GM18907 (cell line): ENCODE measurements around the gene CSF1R.

Experiments
- ATAC-seq: cut with Tn5 transposase; IDR thresholded peaks from one replicate; pipeline ENCODE4 v1.9.1; 2021; ENCODE audit warnings: mild to moderate bottlenecking, moderate library complexity; ENCODE audit not compliant: unreplicated experiment

Gene CSF1R

DNA sequence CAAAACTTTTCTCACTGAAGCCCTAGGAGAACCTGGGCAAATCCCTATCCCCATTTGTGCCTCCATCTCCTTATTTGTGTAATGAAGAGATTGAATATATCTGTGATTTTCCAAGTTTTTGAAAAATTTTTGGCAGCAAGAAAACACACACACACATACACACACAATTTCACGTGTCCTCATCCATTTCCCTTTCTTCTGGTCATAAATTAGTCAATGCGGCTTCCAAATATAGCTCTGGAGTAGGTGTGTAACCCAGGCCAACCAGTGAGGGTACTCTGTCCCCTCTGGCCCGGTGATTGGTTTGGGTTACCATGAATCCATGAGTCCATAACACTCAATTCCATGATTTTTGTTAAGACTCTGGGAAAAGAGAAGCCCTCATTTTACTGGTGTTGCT lies 12.7 kb downstream of the CSF1R start:
- ATAC-seq: no peak

DNA sequence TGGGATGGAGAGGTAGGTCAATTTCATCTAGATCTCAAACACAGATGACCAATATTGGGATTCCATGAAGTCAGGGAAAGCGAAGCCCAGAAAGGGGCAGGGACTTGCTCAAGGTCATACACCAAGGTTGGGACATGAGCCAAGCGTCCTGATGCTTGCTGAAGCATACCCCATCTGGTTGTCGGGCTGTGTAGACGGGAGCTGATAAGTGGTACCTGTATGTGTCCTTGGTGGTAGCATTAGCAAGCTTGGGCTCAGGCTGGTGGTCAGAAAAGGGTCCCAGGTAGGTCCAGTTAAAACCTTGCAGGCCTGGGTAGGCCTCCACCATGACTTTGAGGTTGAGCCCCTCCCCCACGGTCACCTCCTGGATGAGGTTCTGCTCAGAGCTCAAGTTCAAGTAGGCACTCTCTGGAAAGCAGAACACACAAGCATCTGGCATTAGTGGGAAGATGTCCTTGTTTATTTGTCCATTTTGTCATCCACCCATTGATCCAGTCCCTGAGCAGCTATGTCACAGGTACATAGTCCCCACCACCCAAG lies 13.2 kb downstream of the CSF1R start:
- ATAC-seq: no peak

DNA sequence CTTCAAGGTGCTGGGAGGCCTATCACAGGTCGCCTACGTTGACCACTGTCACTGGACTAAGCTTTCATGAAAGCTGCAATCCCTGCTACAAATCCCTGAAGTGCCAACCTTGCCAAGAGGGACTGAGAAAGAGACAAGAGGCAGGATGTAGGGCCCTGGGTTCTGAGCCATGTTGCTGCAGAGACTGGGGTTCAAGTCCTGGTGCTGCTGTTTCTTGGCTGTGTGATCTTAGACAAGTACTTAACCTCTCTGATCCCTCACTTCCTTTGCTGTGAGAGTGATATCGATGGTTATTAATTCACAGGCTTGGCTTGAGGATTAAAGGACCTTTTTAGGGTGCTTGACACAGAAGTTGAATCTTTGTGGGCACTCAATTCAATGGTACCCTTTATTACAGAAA lies 15.5 kb downstream of the CSF1R start:
- no peak for ATAC-seq

DNA sequence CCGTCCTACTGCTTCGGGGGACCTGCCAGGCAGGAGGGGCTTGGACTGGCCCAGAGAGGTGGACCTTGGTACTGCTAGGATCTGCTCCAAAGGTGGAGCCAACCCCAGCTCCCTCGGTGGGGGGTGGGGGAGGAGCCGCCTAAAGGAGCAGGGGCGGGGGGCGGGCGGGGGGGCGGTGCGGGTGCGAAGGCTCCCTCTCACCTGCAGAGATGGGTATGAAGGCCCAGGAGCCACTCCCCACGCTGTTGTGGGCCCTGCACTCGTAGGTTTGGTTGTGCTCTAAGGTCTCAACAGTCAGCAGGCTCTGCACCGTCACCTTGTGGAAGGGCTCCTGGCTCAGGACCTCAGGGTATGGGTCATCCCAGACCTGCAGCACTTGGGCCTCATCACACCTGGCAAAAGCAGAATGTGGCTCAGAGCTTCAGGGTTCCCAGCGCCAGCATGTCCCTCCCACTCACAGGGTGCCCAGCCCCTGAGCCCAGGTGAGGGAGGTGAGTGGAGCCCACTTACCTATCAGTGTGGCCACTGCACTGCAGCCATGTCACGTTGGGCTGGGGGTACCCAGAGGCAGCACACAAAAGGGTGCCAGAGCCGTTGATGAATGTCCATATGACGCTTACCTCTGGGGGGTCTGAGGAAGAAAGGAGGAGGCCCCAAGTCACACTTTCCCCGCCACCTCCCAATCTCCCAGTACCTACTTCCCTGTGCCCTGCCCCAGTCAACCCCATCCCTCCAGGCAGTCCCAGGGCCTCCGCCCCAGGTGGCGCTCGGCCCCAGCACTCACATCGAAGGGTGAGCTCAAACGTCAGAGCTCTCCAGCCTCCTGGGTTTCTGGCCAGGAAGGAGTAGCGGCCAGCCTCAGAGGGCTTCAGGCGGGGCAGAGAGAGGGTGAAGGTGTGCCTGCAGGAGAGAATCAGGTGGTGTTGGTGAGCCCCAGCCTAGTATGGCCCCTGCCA lies 16.4 kb downstream of the CSF1R start:
- no peak for ATAC-seq

DNA sequence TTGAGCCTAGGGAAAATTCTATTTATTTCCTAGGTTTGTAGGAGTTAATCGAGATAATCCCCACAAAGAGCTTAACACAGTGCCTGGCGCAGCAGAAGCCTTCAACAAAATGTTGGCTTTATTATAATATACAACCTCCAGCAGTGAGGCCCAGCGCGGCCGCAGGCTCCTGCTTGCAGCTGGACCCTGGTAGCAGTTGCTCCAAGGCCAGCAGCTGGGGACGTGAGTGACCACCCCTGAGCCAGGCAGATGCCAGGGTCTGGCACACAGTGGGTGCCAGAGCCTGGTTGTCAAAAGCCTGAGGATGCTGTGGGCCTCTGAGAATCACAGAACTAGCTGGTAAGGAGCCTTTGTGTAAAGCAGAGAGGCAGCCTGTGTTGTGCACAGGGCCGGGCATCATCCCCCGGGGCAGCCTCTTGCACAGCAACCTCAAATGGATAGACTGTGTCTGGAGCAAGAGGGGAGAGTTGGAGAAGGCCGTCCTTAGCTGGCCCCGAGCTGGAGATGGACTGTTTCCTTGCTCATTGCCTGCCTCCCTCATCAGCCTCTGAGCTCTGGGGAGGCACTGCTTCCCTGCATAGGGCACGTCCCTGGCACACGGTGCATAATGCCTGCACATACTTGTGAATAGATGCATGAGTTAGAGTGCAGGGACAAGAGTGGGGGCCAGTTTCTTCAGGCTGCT lies 17.3 kb downstream of the CSF1R start:
- no peak for ATAC-seq

DNA sequence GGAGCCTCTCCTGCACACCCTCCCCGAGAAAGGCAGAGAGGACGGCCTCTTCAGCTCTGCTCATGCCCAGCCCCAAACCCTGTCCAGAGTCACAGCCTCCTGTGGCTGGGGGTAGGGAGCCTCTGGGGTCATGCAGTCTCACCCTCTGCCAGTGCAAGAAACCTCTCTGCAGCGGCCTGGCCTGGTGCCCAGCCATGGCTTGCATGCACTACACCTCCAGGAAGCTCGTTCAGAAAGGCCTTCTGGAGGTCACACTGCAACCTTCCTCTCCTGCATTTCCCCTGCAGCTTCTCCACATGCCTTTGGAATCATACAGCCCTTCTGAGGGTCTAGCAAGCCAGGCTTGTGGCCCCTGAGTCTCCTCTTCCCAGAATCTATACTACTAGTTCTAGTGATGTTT lies 17.9 kb downstream of the CSF1R start:
- no peak for ATAC-seq

DNA sequence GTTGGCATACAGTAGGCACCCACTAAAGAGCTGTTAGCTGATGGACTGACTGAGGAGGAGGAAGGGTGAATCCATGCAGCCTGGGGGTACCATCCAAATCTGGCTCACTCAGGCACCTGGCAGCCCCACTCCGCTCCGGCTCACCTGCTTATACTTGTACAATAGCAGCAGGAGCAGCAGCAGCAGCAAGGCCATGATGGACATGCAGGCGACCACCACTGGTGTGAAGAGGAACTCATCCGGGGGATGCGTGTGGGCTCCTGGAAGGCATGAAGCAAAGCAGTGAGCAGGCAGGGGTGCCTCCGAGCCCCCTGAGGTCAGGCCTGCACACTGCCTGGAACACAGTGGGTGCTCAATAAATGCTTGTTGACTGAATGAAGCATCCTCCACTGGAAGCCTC lies 18.3 kb downstream of the CSF1R start:
- no peak for ATAC-seq

DNA sequence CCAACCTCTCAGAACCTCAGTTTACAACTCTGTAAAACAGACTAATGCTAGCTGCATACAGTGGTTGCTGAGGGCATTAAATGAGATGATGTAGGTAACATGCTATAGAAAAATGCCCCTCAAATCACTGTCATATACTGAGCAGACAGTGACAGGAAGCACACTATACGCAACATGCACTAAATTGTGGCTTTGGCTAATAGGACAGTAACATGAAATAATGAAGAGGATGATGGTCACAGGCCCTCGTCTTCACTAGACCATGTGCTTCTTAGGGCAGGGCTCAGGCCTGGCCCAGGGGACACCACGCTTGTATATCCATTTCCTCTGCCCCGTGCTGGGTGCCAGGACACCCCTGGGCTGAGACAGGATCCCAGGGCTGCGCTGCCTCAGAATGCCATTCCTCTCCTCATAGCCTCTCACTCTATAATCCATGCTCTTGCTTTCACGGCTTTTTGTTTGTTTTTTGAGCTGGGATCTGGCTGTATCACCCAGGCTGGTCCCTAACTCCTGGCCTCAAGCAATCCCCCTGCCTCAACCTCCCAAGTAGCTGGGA lies 18.9 kb downstream of the CSF1R start:
- ATAC-seq: peak; percentile 35

DNA sequence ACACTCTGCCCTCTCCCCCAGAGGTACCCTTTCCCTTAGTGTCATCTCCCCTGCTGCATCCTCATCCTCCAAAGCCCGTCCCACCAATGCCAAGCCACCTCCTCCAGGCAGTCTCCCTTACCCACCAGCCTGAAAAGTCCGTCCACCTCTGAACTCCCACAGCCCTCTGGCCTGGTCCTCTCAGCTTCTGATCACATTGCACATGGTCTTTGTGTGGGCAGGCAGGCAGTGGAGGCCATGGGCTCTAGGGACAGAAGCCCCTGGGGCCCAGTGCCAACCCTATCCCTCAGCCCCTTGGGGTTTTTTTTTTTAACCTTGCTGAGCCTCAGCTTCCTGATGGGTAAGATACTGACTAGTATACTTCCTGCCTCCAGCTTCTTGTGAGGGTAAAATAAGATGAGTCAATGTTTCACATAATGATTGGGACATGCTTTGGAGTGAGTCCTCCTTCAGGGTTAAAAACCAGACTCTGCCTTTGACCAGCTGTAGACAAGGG lies 19.4 kb downstream of the CSF1R start:
- peak; percentile 62 for ATAC-seq

DNA sequence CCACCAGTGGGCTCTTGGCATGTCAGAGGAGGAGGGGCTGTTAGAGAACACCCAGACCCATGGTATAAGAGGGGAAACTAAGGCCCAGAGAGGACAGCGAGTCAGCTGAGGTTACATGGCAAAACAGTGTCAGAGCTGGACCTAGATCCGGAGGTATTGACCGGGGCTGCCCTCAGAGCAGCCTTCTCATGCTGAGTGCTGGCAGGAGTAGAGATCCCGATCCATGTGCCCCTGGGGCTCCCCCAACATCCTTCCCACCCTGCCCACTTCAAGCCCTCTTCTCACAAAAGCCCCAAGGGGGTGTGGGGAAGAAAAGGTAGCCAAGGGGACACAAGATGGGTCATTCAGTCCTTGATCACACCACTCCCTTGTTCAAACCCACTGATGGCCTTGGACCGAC lies 19.9 kb downstream of the CSF1R start:
- ATAC-seq: no peak

DNA sequence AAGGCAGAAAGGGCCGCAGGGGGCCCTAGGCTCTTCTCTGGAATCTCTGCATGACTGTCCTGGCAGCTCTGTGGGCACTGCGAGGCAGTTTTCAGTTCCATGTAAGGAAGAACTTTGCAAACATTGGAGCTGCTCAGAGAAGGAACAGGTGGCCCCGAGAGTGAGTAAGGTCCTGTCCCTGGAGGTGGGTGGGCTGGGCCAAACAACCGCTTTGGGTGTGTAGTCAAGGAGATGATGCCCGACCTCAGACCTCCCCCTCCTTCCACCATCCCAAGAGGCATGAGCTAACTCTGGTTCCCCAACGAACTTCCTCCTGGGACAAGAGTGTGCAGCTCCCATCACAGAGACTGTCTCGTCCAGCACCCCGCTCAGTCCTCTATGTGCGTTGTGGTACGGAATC lies 20.5 kb downstream of the CSF1R start:
- ATAC-seq: no peak

DNA sequence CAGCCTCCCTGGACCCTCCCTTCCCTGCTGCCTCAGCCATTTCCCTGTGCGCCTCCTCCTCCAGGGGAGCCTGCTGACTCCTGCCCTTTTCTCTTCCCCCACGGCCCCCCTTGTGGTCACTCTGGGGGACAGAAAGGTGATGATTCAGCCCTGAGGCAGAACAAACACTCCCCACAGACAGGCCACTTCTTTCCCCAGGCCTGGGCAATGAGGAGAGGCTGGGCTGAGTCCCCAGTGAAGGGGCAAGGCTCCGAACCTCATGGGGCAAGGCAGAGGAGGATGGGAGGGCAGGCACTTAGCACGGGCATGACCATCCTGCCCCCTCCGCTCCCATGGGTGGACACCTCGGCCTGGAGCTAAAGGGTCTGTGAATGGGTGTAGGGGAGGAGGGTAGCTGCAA lies 21.0 kb downstream of the CSF1R start:
- no peak for ATAC-seq

DNA sequence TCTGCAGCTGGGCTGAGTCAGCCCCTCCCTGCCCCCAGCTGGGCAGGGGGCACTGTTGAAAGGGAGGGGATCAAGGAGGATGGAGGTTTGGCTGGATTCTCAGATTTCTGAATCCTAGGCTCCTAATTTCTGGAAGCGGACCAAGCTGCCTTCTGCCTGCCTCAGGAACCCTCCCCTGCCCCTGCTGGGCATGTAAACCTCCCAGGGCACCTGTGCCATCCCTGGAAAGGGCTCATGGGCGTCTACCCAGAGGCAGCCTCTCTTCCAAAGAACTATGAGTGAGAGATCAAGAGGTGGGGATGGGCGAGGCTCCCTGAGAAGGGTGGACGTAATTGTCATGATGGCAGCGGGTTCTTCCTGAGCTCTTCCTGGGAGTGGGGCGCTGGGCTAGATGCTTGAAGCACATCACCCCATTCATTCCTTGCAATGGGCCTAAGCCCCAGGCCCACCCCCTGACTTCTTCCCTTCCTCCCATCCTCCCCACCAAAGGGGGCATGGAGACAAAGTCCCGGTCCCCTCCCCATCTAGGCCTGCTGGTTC lies 21.6 kb downstream of the CSF1R start:
- no peak for ATAC-seq

DNA sequence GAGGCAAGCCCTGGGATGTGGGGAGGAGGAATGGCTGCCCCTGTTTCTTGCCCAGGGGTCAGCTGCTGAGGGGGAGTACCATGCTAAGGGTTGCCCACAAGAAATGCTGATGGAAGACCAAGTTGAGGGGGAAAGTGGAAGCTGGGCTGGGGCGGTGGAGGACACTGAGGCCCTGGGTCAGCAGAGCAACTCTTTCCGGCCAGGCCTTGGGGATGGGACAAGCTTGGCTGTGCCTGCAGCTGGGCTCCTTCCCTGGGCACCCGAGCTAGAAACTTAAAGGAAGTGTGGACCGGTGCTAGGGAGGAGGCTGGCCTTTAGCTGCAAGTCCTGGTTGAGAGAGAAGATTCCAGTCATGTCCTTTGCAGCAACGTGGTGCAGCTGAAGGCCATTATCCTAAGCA lies 22.7 kb downstream of the CSF1R start:
- ATAC-seq: no peak

DNA sequence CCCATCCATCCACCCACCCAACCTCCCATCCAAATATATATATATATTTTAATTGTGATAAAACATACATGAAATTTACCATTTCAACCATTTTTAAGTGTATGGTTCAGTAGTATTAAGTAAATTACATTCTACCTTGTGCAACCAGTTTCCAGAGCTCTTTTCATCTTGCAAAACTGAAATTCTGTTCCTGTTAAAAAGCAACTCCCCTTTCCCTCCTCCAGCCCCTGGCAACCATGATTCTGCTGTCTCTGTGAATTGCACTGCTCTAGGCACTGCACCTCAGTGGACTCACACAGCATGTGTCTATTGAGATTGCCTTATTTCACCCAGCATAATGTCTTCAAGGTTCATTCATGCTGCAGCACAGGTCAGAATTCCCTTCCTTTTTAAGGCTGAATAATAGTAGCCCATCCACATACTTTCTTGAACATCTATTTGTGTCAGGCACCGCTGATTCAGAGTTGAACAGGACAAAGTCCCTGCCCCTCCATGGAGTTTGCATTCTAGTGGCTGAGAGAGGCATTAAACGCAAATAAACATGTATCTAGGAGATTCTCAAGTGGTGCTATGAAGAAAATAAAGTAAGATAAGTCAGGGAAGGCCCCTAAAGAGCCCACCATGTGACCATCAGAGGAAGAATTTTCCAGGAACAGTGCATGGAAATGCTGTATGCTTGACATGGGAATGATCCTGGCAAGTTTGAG lies 24.0 kb downstream of the CSF1R start:
- no peak for ATAC-seq

DNA sequence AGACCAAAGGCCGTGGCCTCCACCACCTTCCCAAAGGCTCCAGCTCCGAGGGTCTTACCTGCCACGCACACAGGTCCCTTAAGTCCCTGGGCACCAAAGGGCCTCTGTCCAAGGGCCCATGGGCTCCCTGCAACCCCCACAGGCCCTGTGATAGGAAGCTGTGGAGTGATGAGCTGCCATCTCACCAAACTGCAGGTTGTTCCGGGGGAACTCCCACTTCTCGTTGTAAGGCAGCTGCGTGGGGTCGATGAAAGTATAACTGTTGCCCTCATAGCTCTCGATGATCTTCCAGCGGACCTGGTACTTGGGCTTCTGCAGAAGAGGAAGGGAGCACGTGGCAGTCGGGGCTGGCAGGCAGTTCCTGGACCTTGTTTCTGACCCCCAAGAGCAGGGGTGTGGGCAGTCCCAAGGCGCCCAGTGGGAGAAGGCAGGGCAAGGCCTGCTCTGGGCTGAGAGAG lies 24.8 kb downstream of the CSF1R start:
- no peak for ATAC-seq

DNA sequence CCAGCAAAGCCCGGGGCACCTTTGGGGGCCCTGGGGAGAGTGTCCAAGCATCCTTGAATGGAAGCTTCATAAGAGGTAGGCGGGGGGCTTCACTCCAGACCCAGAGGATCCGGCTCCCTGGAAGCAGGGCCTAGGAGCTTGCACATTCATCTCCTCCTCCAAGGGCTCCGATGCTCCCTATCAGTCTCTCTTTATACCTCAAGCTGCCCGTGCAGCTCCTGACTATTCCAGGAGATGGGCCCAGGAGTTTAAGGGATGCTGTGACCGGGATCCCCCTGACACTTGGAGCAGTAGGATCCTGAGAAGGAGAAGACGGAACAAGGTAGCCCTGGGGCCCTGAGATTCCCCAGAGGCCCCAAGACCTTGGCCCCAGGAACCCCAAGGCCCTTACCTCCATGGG lies 25.9 kb downstream of the CSF1R start:
- no peak for ATAC-seq

DNA sequence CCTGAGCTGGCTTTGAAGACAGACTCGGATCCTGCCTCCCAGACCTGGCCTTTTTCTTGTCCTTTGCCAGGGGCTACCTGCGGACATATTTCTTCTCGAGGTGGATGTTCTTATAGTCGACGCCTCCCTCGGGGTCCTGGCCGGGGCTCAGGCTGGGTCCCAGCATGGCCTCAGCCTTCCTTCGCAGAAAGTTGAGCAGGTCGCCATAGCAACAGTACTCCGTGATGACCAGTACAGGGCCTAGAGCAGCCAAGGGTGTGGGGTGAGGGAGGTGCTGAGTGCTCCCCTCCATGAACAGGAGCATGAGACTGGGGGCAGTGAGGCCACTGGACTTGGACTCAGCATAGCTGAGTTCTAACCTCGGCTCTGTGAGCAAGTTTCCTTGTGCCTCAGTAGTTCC lies 26.7 kb downstream of the CSF1R start:
- ATAC-seq: no peak

DNA sequence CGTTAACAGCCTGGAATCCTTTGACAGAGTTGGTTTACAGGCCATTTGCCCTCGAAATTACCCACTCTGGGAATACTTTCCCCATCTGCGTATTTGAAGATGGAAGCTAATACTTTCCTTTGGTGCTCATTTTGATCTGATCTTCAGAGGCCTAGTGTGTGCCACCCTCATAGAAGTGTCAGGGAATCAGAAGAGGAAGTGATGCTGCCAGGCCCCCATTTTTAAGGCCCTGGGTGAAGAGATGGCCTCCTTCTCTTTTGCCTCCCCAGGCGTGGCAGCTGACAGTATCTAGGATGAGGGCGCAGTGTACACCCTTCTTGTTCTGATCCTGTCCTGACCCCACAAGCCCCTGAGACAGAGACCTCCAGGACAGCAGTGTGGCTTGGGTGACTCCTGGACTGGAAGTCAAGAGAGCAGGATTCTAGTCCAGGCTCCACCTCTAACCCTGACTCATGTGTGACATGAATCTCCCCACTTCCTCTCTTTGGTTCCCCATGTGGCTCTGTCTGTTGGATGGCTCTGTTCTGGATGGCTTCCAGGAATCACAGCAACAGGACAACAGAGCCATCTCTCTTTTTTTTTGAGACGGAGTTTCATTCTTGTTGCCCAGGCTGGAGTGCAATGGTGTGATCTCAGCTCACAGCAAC lies 27.8 kb downstream of the CSF1R start:
- no peak for ATAC-seq

DNA sequence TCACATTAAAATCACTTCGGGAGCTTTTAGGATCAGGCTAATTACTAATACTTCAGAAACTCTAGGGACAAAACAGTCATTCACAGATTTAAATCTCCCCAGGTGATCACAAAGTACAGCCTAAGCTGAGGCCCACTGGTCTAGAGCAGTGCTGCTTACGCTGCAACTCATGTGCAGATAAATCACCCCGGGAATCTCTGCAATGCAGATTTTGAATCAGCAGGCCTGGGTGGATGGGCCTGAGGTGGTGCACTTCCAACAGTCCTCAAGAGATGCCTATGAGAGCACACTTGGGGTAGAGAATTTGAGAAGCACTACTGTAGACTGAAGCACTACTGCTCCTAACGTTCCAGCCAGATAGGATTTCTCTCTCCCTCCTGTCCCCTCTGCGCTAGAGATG lies 28.4 kb downstream of the CSF1R start:
- no peak for ATAC-seq
